H1 (cell line): ENCODE measurements around the gene TMTC2. TPM values are rescaled to one million over a fixed set of nuclear protein-coding genes. Genes with fewer than 3 reads are reported as not detected.

Source experiments
- GABPA ChIP-seq: IDR thresholded peaks from 2 replicates; pipeline ENCODE4 v1.6.1; 2011; ENCODE audit warnings: mild to moderate bottlenecking, low read length, moderate library complexity, borderline replicate concordance; ENCODE audit not compliant: insufficient read depth
- JUN ChIP-seq: IDR thresholded peaks from 2 replicates; pipeline ENCODE4 v1.6.1; 2011; ENCODE audit warnings: low read depth, mild to moderate bottlenecking, improper control_type of control experiment, low read length
- NANOG ChIP-seq: IDR thresholded peaks from 2 replicates; pipeline ENCODE4 v1.6.1; 2011; ENCODE audit warnings: low read length, low read depth, mild to moderate bottlenecking, inconsistent platforms; ENCODE audit not compliant: insufficient read depth, poor library complexity, severe bottlenecking
- SP2 ChIP-seq: IDR thresholded peaks from 2 replicates; pipeline ENCODE4 v1.6.1; 2012; ENCODE audit warnings: mild to moderate bottlenecking, low read length, inconsistent platforms
- TAF1 ChIP-seq: IDR thresholded peaks from 2 replicates; pipeline ENCODE4 v1.6.1; 2011; ENCODE audit warnings: mild to moderate bottlenecking, low read depth, low read length
- polyA plus RNA-seq, 7 experiments: library from polyadenylated mRNA; depleted of rRNA in 3 of 7; stranded (reverse) in 5 of 7; unstranded in 2 of 7; fragments of >200 nt in 5 of 7; fragments of 200-250 nt in 2 of 7; gene quantifications; 1 replicate in 5 of 7; 2 replicates in 1 of 7; 4 replicates in 1 of 7; pipeline versions ENCODE4 v1.2.1 to v1.2.3, GENCODE V29; 2011 to 2013; ENCODE audit warnings: missing spikeins in 2 of 7, mixed read lengths in 2 of 7
- total RNA-seq: library from RNA; stranded (reverse); fragmentation: NEBNext Ultra II Directional; extraction: Animal tissue kit (Norgen Biotek cat#: 25700); gene quantifications from 2 replicates; pipeline ENCODE4 v1.2.1, GENCODE V29; 2021

The TMTC2 gene
- total and polyA plus RNA-seq, 2 of the 8 experiments (the other 6 are each of a cell fraction or from before 2014, with no cell fraction given) = 2.3 to 3.9 TPM

DNA sequence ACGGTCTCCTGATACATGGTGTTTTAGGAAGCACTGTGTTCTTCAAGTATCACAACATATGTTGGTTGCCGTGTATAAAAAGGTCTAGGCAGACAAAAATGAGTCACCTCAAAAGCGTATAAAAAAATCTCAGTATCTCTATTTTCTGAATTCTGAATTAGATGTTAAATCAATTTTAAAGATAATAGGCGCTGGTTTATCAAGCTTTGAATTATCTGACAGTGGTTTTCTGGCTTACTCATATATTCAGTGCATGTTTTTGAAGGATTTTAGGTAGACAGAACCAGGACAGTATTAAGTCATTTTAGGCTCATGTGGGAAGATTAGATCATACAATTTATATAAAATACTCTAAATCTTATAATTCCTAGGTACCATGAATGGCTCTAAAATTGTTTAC, 110.8 kb downstream of the TMTC2 start (continued):
- TF ChIP-seq NANOG = no peak
- TF ChIP-seq GABPA = no peak
- no peak for TF ChIP-seq SP2
- no peak for TF ChIP-seq JUN
- TF ChIP-seq TAF1 = no peak
